Mesodermal cell (in vitro differentiated cells): Measurements from ENCODE around the gene PPM1L.

Experiments used
- H3K27ac ChIP-seq: 2 replicates; pipeline ENCODE4 v1.7.0; 2013; ENCODE audit warnings: mild to moderate bottlenecking, low read depth, low read length, moderate library complexity; ENCODE audit not compliant: severe bottlenecking
- H3K36me3 ChIP-seq: 2 replicates; pipeline ENCODE4 v1.7.1; 2013; ENCODE audit warnings: mild to moderate bottlenecking, low read length, moderate library complexity; ENCODE audit not compliant: control insufficient read depth, insufficient read depth
- H3K4me1 ChIP-seq: one replicate; pipeline ENCODE4 v1.7.1; 2013; ENCODE audit warnings: mild to moderate bottlenecking, low read length; ENCODE audit not compliant: insufficient read depth, control insufficient read depth, poor library complexity, severe bottlenecking
- H3K4me3 ChIP-seq: 2 replicates; pipeline ENCODE4 v1.7.0; 2013; ENCODE audit warnings: low read length, control low read depth, mild to moderate bottlenecking; ENCODE audit not compliant: insufficient read depth, poor library complexity, severe bottlenecking; ENCODE audit errors: extremely low read depth
- H3K9me3 ChIP-seq: 2 replicates; pipeline ENCODE4 v1.7.1; 2013; ENCODE audit warnings: mild to moderate bottlenecking, low read length, moderate library complexity; ENCODE audit not compliant: control insufficient read depth
- WGBS, 2 experiments: methylation state at CpG; one replicate each; pipeline ENCODE4 v1.1.5; 2013; ENCODE audit warnings: missing lambda C conversion rate in 2 of 2; ENCODE audit not compliant: insufficient coverage in 2 of 2; 5-methylcytosine and 5-hydroxymethylcytosine counted together

Gene PPM1L

GRCh38 chr3:160885791-160886286 lies 129.8 kb downstream of the PPM1L start:
- no peak overlapping the region for H3K27ac ChIP-seq
- no peaks in the 10 kb centered on the region for H3K36me3 ChIP-seq
- H3K4me3 ChIP-seq: no peak overlapping the region
- 0 to 56% methylated on average over 1 to 5 of the region's 5 CpGs for WGBS, 2 experiments
- peaks cover 10% of the 10 kb centered on the region for H3K4me1 ChIP-seq
- H3K9me3 ChIP-seq: no peaks in the 10 kb centered on the region

- H3K4me3 ChIP-seq: no peak overlapping the region
- WGBS, 2 experiments: 91 to 100% methylated on average over 2 to 3 of the region's 4 CpGs
- no peak overlapping the region for H3K27ac ChIP-seq
- H3K9me3 ChIP-seq: no peaks in the 10 kb centered on the region
- peaks cover 10% of the 10 kb centered on the region for H3K4me1 ChIP-seq
- no peaks in the 10 kb centered on the region for H3K36me3 ChIP-seq
Observed at GRCh38 chr3:160886421-160886820, 130.4 kb downstream of the PPM1L start.

- no peaks in the 10 kb centered on the region for H3K4me1 ChIP-seq
- no peak overlapping the region for H3K4me3 ChIP-seq
- H3K27ac ChIP-seq: no peak overlapping the region
- H3K36me3 ChIP-seq: no peaks in the 10 kb centered on the region
- no peaks in the 10 kb centered on the region for H3K9me3 ChIP-seq
Observed at GRCh38 chr3:160893207-160893606, 137.2 kb downstream of the PPM1L start.

- peaks cover 3% of the 10 kb centered on the region for H3K9me3 ChIP-seq
- no peaks in the 10 kb centered on the region for H3K36me3 ChIP-seq
- H3K4me3 ChIP-seq: no peak overlapping the region
- H3K27ac ChIP-seq: no peak overlapping the region
- WGBS, 2 experiments: no CpG with 5 or more reads among the region's 2 CpGs
- no peaks in the 10 kb centered on the region for H3K4me1 ChIP-seq
Observed at GRCh38 chr3:160904691-160905090, 148.7 kb downstream of the PPM1L start.

GRCh38 chr3:160906646-160907045 lies 150.6 kb downstream of the PPM1L start:
- Histone ChIP-seq H3K9me3 (peaks cover 3% of the 10 kb centered on the region), H3K36me3 (no peaks in the 10 kb centered on the region), H3K4me3 (no peak overlapping the region)

GRCh38 chr3:160909917-160910316 lies 153.9 kb downstream of the PPM1L start:
- Histone ChIP-seq H3K4me3 (no peak overlapping the region), H3K4me1 (peaks cover 5% of the 10 kb centered on the region), H3K9me3 (peaks cover 3% of the 10 kb centered on the region), H3K36me3 (no peaks in the 10 kb centered on the region), H3K27ac (no peak overlapping the region)
- 80% methylated on average over 1 of the region's 3 CpGs; no CpG with 5 or more reads in 1 of the 2 experiments for WGBS, 2 experiments

More at GRCh38 chr3:160906646-160907045, 150.6 kb downstream of the PPM1L start:
- peaks cover 5% of the 10 kb centered on the region for H3K4me1 ChIP-seq
- H3K27ac ChIP-seq: no peak overlapping the region

GRCh38 chr3:160911411-160911810 lies 155.4 kb downstream of the PPM1L start:
- Histone ChIP-seq H3K9me3 (peaks cover 3% of the 10 kb centered on the region), H3K36me3 (no peaks in the 10 kb centered on the region), H3K4me3 (no peak overlapping the region), H3K4me1 (peaks cover 5% of the 10 kb centered on the region), H3K27ac (no peak overlapping the region)

- Histone ChIP-seq H3K4me1 (no peaks in the 10 kb centered on the region), H3K4me3 (no peak overlapping the region), H3K9me3 (no peaks in the 10 kb centered on the region), H3K36me3 (no peaks in the 10 kb centered on the region), H3K27ac (no peak overlapping the region)
- WGBS, 2 experiments: no CpG with 5 or more reads among the region's 3 CpGs
Observed at GRCh38 chr3:160916472-160916871, 160.4 kb downstream of the PPM1L start.

GRCh38 chr3:160919942-160920341 lies 163.9 kb downstream of the PPM1L start:
- no peaks in the 10 kb centered on the region for H3K9me3 ChIP-seq
- WGBS, 2 experiments: 89 to 100% methylated on average over 2 of the region's 2 CpGs
- H3K4me1 ChIP-seq: no peaks in the 10 kb centered on the region
- no peaks in the 10 kb centered on the region for H3K36me3 ChIP-seq
- H3K4me3 ChIP-seq: no peak overlapping the region
- H3K27ac ChIP-seq: no peak overlapping the region

GRCh38 chr3:160921020-160921635 lies 165.1 kb downstream of the PPM1L start:
- H3K4me1 ChIP-seq: no peaks in the 10 kb centered on the region
- no peak overlapping the region for H3K27ac ChIP-seq
- no peaks in the 10 kb centered on the region for H3K9me3 ChIP-seq
- WGBS, 2 experiments: 25% methylated on average over 2 of the region's 4 CpGs; no CpG with 5 or more reads in 1 of the 2 experiments
- H3K4me3 ChIP-seq: no peak overlapping the region
- no peaks in the 10 kb centered on the region for H3K36me3 ChIP-seq

GRCh38 chr3:160924776-160925175 lies 168.7 kb downstream of the PPM1L start:
- no peaks in the 10 kb centered on the region for H3K36me3 ChIP-seq
- WGBS, 2 experiments: 100% methylated on average over 1 of the region's 1 CpG; no CpG with 5 or more reads in 1 of the 2 experiments
- H3K9me3 ChIP-seq: no peaks in the 10 kb centered on the region

More at GRCh38 chr3:160924776-160925175, 168.7 kb downstream of the PPM1L start:
- Histone ChIP-seq H3K27ac (no peak overlapping the region), H3K4me3 (no peak overlapping the region), H3K4me1 (no peaks in the 10 kb centered on the region)
